Measurements from ENCODE around the gene KCNQ1.

The KCNQ1 gene

DNA sequence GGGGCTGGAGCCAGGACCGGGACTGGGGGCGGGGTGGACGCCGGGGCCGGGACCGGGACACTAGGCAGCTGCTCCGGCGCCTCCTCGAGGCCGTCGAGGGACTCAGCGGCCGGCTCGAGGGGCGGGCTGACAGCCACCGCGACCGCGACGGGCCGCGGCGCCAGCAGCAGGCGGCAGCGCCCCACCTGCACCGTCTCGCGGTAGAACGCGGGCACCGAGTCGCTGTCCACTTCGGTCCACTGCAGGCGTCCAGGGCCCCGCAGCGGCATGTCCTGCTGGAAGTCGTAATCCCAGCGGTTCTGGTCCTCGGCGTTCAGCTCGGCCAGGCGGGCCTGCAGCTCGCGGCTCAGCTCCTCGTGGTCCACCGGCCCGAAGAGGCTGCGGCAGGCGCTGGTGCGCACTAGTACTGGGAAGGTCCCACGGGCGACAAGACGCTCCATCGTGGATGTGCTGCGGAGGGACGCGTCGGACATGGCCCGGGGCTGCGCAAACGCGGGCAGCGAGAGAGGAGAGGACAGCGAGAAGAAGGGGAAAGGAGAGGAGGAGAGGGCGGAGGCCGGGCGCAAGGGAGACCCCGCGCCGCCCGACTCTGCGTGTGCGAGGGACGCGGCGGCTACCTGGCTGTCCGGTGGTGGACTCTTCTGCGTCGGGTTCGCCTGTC lies 440.3 kb downstream of the KCNQ1 start:
- H3K79me2 ChIP-seq (ENCODE audit: insufficient read depth, low read length): no peaks in the 10 kb centered on the region
- H3K9me2 ChIP-seq (replicated peaks; ENCODE audit: insufficient read depth, low read length): no peaks in the 10 kb centered on the region
- no peak overlapping the region for H3K9ac ChIP-seq (ENCODE audit: low read length)
- H3K36me3 ChIP-seq (ENCODE audit: low read length): no peaks in the 10 kb centered on the region
- H3K9me3 ChIP-seq (ENCODE audit: insufficient read depth, low read length): no peaks in the 10 kb centered on the region
- no peak overlapping the region for H3K27ac ChIP-seq (ENCODE audit: low read depth, low read length)
- H3K4me3 ChIP-seq (ENCODE audit: insufficient read depth, low read length, poor library complexity, severe bottlenecking): no peak overlapping the region
- no peak overlapping the region for H3K4me2 ChIP-seq (ENCODE audit: low read depth, low read length, poor library complexity, severe bottlenecking)
- no peaks in the 10 kb centered on the region for H3F3A ChIP-seq (ENCODE audit: insufficient read depth)
- no peaks in the 10 kb centered on the region for H4K20me1 ChIP-seq (ENCODE audit: low read depth, low read length)
- TF ChIP-seq CTCF (IDR thresholded peaks at IDR 0.05; ENCODE audit: insufficient read depth, low read length, poor library complexity, severe bottlenecking): no peak
- TF ChIP-seq EZH2phosphoT487 (conservative IDR thresholded peaks at IDR 0.05; ENCODE audit: low read length): no peak
- H3K27me3 ChIP-seq (ENCODE audit: low read length): no peaks in the 10 kb centered on the region
- no peak overlapping the region for H2AFZ ChIP-seq (ENCODE audit: low read depth, low read length, severe bottlenecking)

- TF ChIP-seq CTCF (IDR thresholded peaks at IDR 0.05; ENCODE audit: insufficient read depth, low read length, poor library complexity, severe bottlenecking) (no peak), EZH2phosphoT487 (conservative IDR thresholded peaks at IDR 0.05; ENCODE audit: low read length) (no peak)
- Histone ChIP-seq H3K79me2 (ENCODE audit: insufficient read depth, low read length) (no peaks in the 10 kb centered on the region), H3K9me2 (replicated peaks; ENCODE audit: insufficient read depth, low read length) (no peaks in the 10 kb centered on the region), H3K4me3 (ENCODE audit: insufficient read depth, low read length, poor library complexity, severe bottlenecking) (no peak within 1 kb of the TSS), H3K36me3 (ENCODE audit: low read length) (no peaks in the 10 kb centered on the region), H3K4me2 (ENCODE audit: low read depth, low read length, poor library complexity, severe bottlenecking) (no peak within 1 kb of the TSS), H3K9me3 (ENCODE audit: insufficient read depth, low read length) (no peaks in the 10 kb centered on the region), H3F3A (ENCODE audit: insufficient read depth) (no peaks in the 10 kb centered on the region), H2AFZ (ENCODE audit: low read depth, low read length, severe bottlenecking) (no peak within 1 kb of the TSS), H3K27me3 (ENCODE audit: low read length) (no peaks in the 10 kb centered on the region), H3K27ac (ENCODE audit: low read depth, low read length) (no peak within 1 kb of the TSS), H3K9ac (ENCODE audit: low read length) (no peak within 1 kb of the TSS), H4K20me1 (ENCODE audit: low read depth, low read length) (no peaks in the 10 kb centered on the region)
Measured at GRCh38 chr11:2885678-2886081, 440.9 kb downstream of the KCNQ1 start, which contains the start of gene CDKN1C. Gene CDKN1C (minus strand): TSS chr11:2885775. CDS start chr11:2885456, 319 bp downstream.

DNA sequence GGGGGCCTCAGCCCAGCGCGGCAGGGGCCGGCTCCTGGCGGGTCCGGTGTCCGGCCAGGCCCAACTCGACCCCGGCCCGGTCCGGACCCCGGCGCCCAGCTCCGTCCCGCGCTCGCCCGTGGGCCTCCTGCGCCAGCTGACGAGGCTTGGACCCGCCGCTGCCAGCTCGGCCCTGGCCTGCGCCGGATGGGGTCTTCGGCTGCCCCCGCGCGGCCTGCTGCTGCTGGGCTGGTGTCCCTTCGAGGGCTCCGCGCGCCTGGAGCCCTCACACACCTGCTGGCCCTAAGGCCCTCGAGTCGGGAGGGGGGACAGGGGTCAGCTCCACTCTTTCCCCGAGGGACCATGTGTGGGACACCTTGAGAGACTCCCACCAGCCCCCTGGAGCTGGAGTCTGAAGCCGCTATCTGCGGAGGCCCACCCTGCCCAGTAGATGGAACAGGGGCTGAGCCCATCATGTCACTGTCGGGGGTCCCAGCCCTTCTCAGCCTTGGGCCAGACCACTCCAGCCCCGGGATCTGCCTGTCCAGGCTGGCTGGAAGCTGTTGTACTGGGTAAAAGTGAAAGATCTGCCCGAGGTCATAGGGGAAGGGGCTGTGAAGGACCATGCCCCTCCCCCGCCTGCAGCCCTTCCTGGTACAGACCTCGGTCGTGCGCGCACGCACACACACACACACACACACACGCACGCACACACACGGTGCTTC lies 441.5 kb downstream of the KCNQ1 start:
- TF ChIP-seq CTCF (IDR thresholded peaks at IDR 0.05; ENCODE audit: insufficient read depth, low read length, poor library complexity, severe bottlenecking): no peak
- TF ChIP-seq EZH2phosphoT487 (conservative IDR thresholded peaks at IDR 0.05; ENCODE audit: low read length): no peak
- H3F3A ChIP-seq (ENCODE audit: insufficient read depth): no peaks in the 10 kb centered on the region
- H3K9me2 ChIP-seq (replicated peaks; ENCODE audit: insufficient read depth, low read length): no peaks in the 10 kb centered on the region
- no peaks in the 10 kb centered on the region for H3K79me2 ChIP-seq (ENCODE audit: insufficient read depth, low read length)
- no peaks in the 10 kb centered on the region for H4K20me1 ChIP-seq (ENCODE audit: low read depth, low read length)
- H3K9me3 ChIP-seq (ENCODE audit: insufficient read depth, low read length): no peaks in the 10 kb centered on the region
- H3K27me3 ChIP-seq (ENCODE audit: low read length): no peaks in the 10 kb centered on the region
- no peaks in the 10 kb centered on the region for H3K36me3 ChIP-seq (ENCODE audit: low read length)
- no peak overlapping the region for H3K4me2 ChIP-seq (ENCODE audit: low read depth, low read length, poor library complexity, severe bottlenecking)
- no peak overlapping the region for H3K27ac ChIP-seq (ENCODE audit: low read depth, low read length)
- H3K4me3 ChIP-seq (ENCODE audit: insufficient read depth, low read length, poor library complexity, severe bottlenecking): no peak overlapping the region
- H2AFZ ChIP-seq (ENCODE audit: low read depth, low read length, severe bottlenecking): no peak overlapping the region
- no peak overlapping the region for H3K9ac ChIP-seq (ENCODE audit: low read length)
